ENCODE data around the gene S100A14.

S100A14 gene

DNA sequence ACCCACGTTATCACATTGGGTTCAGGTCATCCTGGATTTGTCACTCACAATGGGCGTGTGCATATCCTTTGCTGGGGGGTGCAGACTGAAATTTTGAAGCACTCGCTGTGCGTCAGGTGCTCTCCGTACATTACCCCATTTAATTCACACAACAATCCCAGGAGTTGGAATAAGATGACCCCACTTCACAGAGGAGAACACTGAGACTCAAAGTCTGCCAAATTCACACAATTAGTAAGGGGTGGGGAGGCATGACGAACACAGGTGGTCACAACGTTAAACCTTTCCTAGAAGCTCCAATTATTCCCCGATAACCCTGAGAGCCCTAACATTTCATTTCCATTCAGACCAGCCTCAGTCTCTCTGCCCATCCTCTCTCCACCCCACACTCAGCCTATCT lies 46.7 kb downstream of the S100A14 start:
- no peak for DNase-seq (ENCODE audit: low read depth)

DNA sequence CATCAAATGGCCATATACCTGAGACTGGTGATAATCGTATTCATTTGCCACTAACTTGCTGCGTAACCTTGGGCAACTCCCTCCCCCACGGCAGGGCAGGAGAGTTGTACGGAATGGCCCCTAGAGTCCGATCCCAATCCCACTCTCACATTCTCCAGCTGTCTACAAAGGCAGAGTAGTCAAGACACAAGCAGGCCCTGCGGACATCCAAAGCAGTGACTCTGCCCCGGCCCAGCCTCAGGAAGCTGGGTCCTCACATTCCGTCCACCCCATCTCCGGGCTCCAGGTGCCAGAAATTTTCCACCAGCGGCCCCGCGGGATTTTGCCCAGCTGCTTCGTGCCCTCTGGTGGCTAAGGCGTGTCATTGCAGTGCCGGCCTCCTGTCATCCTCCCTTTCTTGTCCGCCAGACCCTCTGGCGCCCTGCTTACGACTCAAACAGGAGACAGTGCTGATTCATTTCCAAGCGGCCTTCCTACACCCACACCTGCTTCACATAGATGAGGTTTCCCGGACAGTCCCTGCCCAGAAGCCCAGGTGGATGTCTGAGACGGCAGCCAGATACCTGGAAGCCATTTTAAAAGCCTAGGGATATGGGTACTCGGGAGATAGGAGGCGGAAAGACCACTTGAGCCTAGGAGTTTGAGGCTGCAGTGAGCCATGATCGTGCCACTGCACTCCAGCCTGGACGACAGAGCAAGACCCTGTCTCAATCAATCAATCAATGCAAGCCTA lies 47.6 kb downstream of the S100A14 start:
- no peak for DNase-seq (ENCODE audit: low read depth)
- no peak overlapping the region for H3K4me3 ChIP-seq (ENCODE audit: low read depth, low read length)

More for the DNA sequence above, 46.7 kb downstream of the S100A14 start:
- H3K4me3 ChIP-seq (ENCODE audit: low read depth, low read length), result no peak overlapping the region

DNA sequence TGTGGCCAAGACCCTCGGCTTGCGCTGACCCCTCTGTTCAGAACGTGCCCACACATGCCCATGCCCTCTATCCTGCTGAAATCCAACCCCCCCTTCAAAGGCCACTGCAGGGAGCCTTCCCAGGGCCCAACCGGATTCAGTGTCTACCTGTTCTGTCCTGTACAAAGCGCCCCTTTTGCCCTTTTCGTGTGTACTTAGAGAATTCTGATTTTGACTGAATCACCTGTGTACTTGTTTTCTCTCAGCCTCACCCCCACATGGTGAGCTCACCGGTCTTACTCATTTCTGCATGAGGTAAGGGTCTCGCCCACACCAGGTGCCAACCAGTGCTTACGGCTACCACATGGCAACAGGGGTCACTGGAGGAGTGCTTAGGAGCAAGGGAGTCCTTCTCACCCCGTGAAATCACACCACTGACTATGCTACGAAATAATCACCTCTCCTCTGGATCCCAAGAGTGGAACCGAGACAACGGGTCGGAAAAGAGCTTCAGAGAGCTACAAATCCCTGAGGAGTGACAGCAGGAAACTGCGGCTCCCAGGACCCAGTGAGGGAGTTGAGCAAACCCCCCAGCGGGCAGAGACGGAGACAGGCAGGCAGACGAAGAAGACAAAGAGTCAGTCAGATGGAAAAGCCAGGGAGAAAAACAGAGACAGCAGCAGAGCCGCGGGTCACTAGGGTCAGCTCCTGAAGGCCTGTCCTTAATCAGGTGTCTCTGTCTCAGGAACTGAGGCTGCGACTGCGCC lies 48.3 kb downstream of the S100A14 start:
- no peak overlapping the region for H3K4me3 ChIP-seq (ENCODE audit: low read depth, low read length)
- no peak for DNase-seq (ENCODE audit: low read depth)

- no peak overlapping the region for H3K4me3 ChIP-seq (ENCODE audit: low read depth, low read length)
- DNase-seq (ENCODE audit: low read depth), result peak; percentile 96
These were observed 49.4 kb downstream of the S100A14 start for GRCh38 chr1:153566414-153567371.

DNA sequence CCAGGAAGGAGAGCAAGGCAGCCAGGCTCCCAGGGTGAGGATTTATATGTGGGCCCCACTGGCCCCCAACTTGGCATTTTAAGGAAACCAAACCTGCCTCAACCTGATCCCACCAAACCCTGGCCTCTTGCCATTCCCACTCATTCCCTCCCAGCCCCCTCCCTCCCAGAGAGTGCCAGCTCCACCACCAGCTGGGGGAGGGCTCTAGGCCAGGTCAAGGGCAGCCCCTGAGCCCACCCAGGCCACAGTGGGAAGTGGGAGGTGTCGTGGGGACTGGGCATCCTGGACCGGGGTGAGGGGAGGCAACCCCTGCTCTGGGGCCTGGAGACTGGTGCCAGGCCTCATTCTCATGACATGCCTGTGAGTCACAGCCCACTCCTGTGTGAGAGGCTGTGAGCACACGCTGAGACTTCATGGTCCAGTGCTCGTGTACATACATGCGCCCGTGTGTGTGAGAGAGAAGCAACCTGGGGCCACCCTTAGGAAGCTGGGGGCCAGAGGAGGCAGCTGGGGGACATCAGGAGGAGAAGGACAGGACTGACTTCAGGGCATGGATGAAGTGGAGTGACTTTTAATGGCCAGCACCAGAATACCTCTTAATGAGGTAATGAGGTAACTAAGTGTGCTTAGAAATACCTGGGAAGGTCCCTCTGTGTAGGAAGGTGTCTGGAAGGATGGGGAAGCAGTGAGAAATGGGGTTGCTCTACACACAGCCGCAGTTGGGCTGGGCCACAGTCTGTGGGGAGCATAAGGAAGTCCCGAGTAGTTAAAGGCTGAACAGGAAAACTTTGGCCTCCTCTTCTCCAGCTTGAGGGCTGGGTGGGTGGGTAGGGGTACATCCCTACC lies 50.4 kb downstream of the S100A14 start, which contains the start of gene S100A2:
Gene S100A2 (minus strand): TSS at position 316 of the 846 bp plus-strand sequence. CDS start 1,967 bp downstream, outside the sequence.
- H3K4me3 ChIP-seq (ENCODE audit: low read depth, low read length), result no peak within 1 kb of the TSS
- DNase-seq (ENCODE audit: low read depth), result peak; percentile 81
